H1 (cell line): ENCODE data around the gene LBHD1. TPM values are rescaled to one million over a fixed set of nuclear protein-coding genes. Genes with fewer than 3 reads are reported as not detected.

Experiments used
- CTCF ChIA-PET: fragments of 300-600 bp; sonication (Branson Sonifier 250); formaldehyde crosslinking; loops from one replicate; lab custom pipeline; 2021; ENCODE audit not compliant: partially characterized antibody; lab: Charles Lee
- POLR2A ChIA-PET: fragments of 300-600 bp; sonication (Branson Sonifier 250); formaldehyde crosslinking; loops from one replicate; lab custom pipeline; 2021; ENCODE audit warnings: inconsistent platforms; ENCODE audit not compliant: partially characterized antibody; lab: Charles Lee
- DNase-seq, 2 experiments: peaks; one replicate each; pipeline versions ENCODE4 v3.0.0 to v3.0.0-alpha.2; 2010 to 2022; ENCODE audit warnings: low spot score in 2 of 2, low read depth in 1 of 2, mixed read lengths in 1 of 2
- FAIRE-seq: peaks from 2 replicates; lab custom pipeline; 2011; peaks lifted over from hg19 to GRCh38; lab: Jason Lieb, UNC
- H2AFZ ChIP-seq: 2 replicates; pipeline ENCODE4 v1.8.1; 2012; ENCODE audit warnings: low read length, inconsistent platforms
- H2AK5ac ChIP-seq: 2 replicates; pipeline ENCODE4 v1.6.1; 2013; ENCODE audit warnings: low read depth, low read length
- H2BK120ac ChIP-seq: replicated peaks from 2 replicates; pipeline ENCODE3; 2013; ENCODE audit warnings: low read depth, low read length, inconsistent platforms
- H2BK12ac ChIP-seq: 2 replicates; pipeline ENCODE4 v1.6.1; 2013; ENCODE audit warnings: low read depth, low read length
- H2BK15ac ChIP-seq: 2 replicates; pipeline ENCODE4 v1.6.1; 2013; ENCODE audit warnings: low read length
- H2BK20ac ChIP-seq: 2 replicates; pipeline ENCODE4 v1.6.1; 2013; ENCODE audit warnings: low read length
- H2BK5ac ChIP-seq: 2 replicates; pipeline ENCODE4 v1.6.1; 2013; ENCODE audit warnings: low read depth, low read length
- H3K14ac ChIP-seq: 2 replicates; pipeline ENCODE4 v1.6.1; 2013; ENCODE audit warnings: inconsistent platforms; ENCODE audit not compliant: insufficient read length
- H3K18ac ChIP-seq: 2 replicates; pipeline ENCODE4 v1.6.1; 2013; ENCODE audit warnings: low read length; ENCODE audit errors: extremely low read depth
- H3K23ac ChIP-seq: 2 replicates; pipeline ENCODE4 v1.6.1; 2013; ENCODE audit warnings: inconsistent platforms; ENCODE audit not compliant: insufficient read length
- H3K23me2 ChIP-seq: 2 replicates; pipeline ENCODE4 v1.6.1; 2013; ENCODE audit warnings: low read depth, low read length
- H3K27ac ChIP-seq: 2 replicates; pipeline ENCODE4 v1.6.1; 2011; ENCODE audit warnings: low read depth, low read length, inconsistent platforms
- H3K27me3 ChIP-seq, 4 experiments: replicated peaks in 1 of 4; 1 replicate in 1 of 4; 2 replicates in 3 of 4; pipeline versions ENCODE4 v1.6.1 to v1.8.1; 2011 to 2013; ENCODE audit warnings: low read length in 3 of 4, mild to moderate bottlenecking in 3 of 4, inconsistent platforms in 2 of 4, mixed read lengths in 2 of 4, moderate library complexity in 1 of 4; ENCODE audit not compliant: control insufficient read depth in 3 of 4, insufficient read depth in 3 of 4; ENCODE audit errors: extremely low read depth in 1 of 4
- H3K36me3 ChIP-seq, 4 experiments: 2 replicates each; pipeline versions ENCODE4 v1.6.1 to v1.8.1; 2011 to 2013; ENCODE audit warnings: mild to moderate bottlenecking in 4 of 4, low read length in 3 of 4, moderate library complexity in 2 of 4, control low read depth in 1 of 4, inconsistent platforms in 1 of 4; ENCODE audit not compliant: insufficient read depth in 4 of 4, control insufficient read depth in 2 of 4
- H3K4ac ChIP-seq: replicated peaks from 2 replicates; pipeline ENCODE3; 2013; ENCODE audit warnings: low read length, low read depth, mixed read lengths, inconsistent platforms; ENCODE audit not compliant: insufficient read length
- H3K4me1 ChIP-seq, 4 experiments: replicated peaks in 1 of 4; 1 replicate in 1 of 4; 2 replicates in 3 of 4; pipeline versions ENCODE4 v1.6.1 to v1.8.1; 2011 to 2013; ENCODE audit warnings: low read length in 3 of 4, inconsistent platforms in 2 of 4, mixed read lengths in 1 of 4; ENCODE audit not compliant: insufficient read depth in 4 of 4, control insufficient read depth in 3 of 4
- H3K4me2 ChIP-seq, 2 experiments: 2 replicates each; pipeline versions ENCODE4 v1.6.1 to v1.8.1; 2011 to 2013; ENCODE audit warnings: low read depth in 2 of 2, low read length in 2 of 2, control low read depth in 1 of 2, inconsistent platforms in 1 of 2, mild to moderate bottlenecking in 1 of 2; ENCODE audit not compliant: insufficient read depth in 1 of 2
- H3K4me3 ChIP-seq, 4 experiments: fragments of 200-600, 300-600 bp in 1 of 4; sonication (generic), shearing (Covaris generic), sonication (Bioruptor Twin) in 1 of 4; 2 replicates each; pipeline versions ENCODE4 v1.5.1 to v1.8.1; 2011 to 2016; ENCODE audit warnings: low read length in 4 of 4, low read depth in 3 of 4, control low read depth in 2 of 4, inconsistent platforms in 2 of 4, mild to moderate bottlenecking in 2 of 4, mixed read lengths in 1 of 4, moderate library complexity in 1 of 4; ENCODE audit not compliant: insufficient read depth in 2 of 4; ENCODE audit errors: extremely low read depth in 1 of 4
- H3K56ac ChIP-seq: replicated peaks from 2 replicates; pipeline ENCODE3; 2013; ENCODE audit warnings: low read depth, mild to moderate bottlenecking, mixed read lengths, low read length, inconsistent platforms; ENCODE audit not compliant: insufficient read length
- H3K79me1 ChIP-seq: 2 replicates; pipeline ENCODE4 v1.6.1; 2013; ENCODE audit warnings: low read depth, low read length, control low read depth
- H3K79me2 ChIP-seq, 2 experiments: 2 replicates each; pipeline versions ENCODE4 v1.6.1 to v1.8.1; 2012 to 2013; ENCODE audit warnings: low read length in 2 of 2, mild to moderate bottlenecking in 2 of 2, inconsistent platforms in 1 of 2; ENCODE audit not compliant: insufficient read depth in 2 of 2, control insufficient read depth in 1 of 2
- H3K9ac ChIP-seq, 4 experiments: replicated peaks in 1 of 4; 1 replicate in 1 of 4; 2 replicates in 3 of 4; pipeline versions ENCODE4 v1.6.1 to v1.8.1; 2011 to 2013; ENCODE audit warnings: low read depth in 3 of 4, low read length in 3 of 4, control low read depth in 2 of 4, mild to moderate bottlenecking in 2 of 4, moderate library complexity in 2 of 4, inconsistent platforms in 1 of 4; ENCODE audit errors: extremely low read depth in 1 of 4
- H3K9me3 ChIP-seq, 2 experiments: 2 replicates each; pipeline versions ENCODE4 v1.6.1 to v1.8.1; 2012 to 2013; ENCODE audit warnings: mild to moderate bottlenecking in 2 of 2, moderate library complexity in 2 of 2, control low read depth in 1 of 2, inconsistent platforms in 1 of 2, low read depth in 1 of 2, low read length in 1 of 2, mixed read lengths in 1 of 2; ENCODE audit not compliant: insufficient read depth in 2 of 2
- H4K20me1 ChIP-seq, 2 experiments: replicated peaks in 1 of 2; 2 replicates each; pipeline versions ENCODE3 to v1.8.1; 2011 to 2013; ENCODE audit warnings: inconsistent platforms in 2 of 2, low read length in 2 of 2, mild to moderate bottlenecking in 1 of 2; ENCODE audit not compliant: insufficient read depth in 2 of 2, control insufficient read depth in 1 of 2
- H4K5ac ChIP-seq: 2 replicates; pipeline ENCODE4 v1.6.1; 2013; ENCODE audit warnings: low read length, low read depth, mixed read lengths, inconsistent platforms; ENCODE audit not compliant: insufficient read length
- H4K8ac ChIP-seq: 2 replicates; pipeline ENCODE4 v1.8.0; 2013; ENCODE audit warnings: mild to moderate bottlenecking, moderate library complexity, low read length, inconsistent platforms; ENCODE audit not compliant: insufficient read depth; ENCODE audit errors: extremely low read depth
- H4K91ac ChIP-seq: replicated peaks from 2 replicates; pipeline ENCODE3; 2013; ENCODE audit warnings: low read length, mixed read lengths, inconsistent platforms; ENCODE audit not compliant: insufficient read length
- CBX5 ChIP-seq: fragments of 300-800, 300-1000 bp; sonication (generic); IDR thresholded peaks from 2 replicates; pipeline ENCODE4 v1.7.1; 2016; ENCODE audit warnings: antibody characterized with exemption, low read length, low read depth
- CEBPB ChIP-seq: IDR thresholded peaks from 2 replicates; pipeline ENCODE4 v1.6.1; 2012; ENCODE audit warnings: low read depth, low read length
- JUND ChIP-seq: IDR thresholded peaks from 2 replicates; pipeline ENCODE4 v1.6.1; 2011; ENCODE audit warnings: mild to moderate bottlenecking, improper control_type of control experiment, low read length
- RAD21 ChIP-seq, 2 experiments: IDR thresholded peaks in 1 of 2; conservative IDR thresholded peaks in 1 of 2; 2 replicates each; pipeline ENCODE4 v1.6.1; 2011; ENCODE audit warnings: low read depth in 2 of 2, low read length in 2 of 2, improper control_type of control experiment in 1 of 2, inconsistent platforms in 1 of 2, mild to moderate bottlenecking in 1 of 2, moderate library complexity in 1 of 2
- RBBP5 ChIP-seq: IDR thresholded peaks from 2 replicates; pipeline ENCODE4 v1.7.1; 2012; ENCODE audit warnings: low read depth, mild to moderate bottlenecking, inconsistent platforms, low read length, moderate library complexity, borderline replicate concordance
- WGBS, 2 experiments: shearing (Covaris generic) in 1 of 2; methylation state at CpG; one replicate each; pipeline versions ENCODE4 v1.1.6 to v1.1.7; 2013 to 2015; ENCODE audit warnings: low lambda C conversion rate in 2 of 2, mixed read lengths in 2 of 2, inconsistent platforms in 1 of 2, low coverage in 1 of 2, missing lambda C conversion rate in 1 of 2; ENCODE audit not compliant: insufficient replicate concordance in 2 of 2, insufficient coverage in 1 of 2, insufficient read length in 1 of 2; ENCODE audit errors: extremely low coverage in 1 of 2, missing lambda C conversion rate in 1 of 2; 5-methylcytosine and 5-hydroxymethylcytosine counted together
- polyA plus RNA-seq, 7 experiments: library from polyadenylated mRNA; depleted of rRNA in 3 of 7; stranded (reverse) in 5 of 7; unstranded in 2 of 7; fragments of >200 nt in 5 of 7; fragments of 200-250 nt in 2 of 7; gene quantifications; 1 replicate in 5 of 7; 2 replicates in 1 of 7; 4 replicates in 1 of 7; pipeline versions ENCODE4 v1.2.1 to v1.2.3, GENCODE V29; 2011 to 2013; ENCODE audit warnings: missing spikeins in 2 of 7, mixed read lengths in 2 of 7
- total RNA-seq: library from RNA; stranded (reverse); fragmentation: NEBNext Ultra II Directional; extraction: Animal tissue kit (Norgen Biotek cat#: 25700); gene quantifications from 2 replicates; pipeline ENCODE4 v1.2.1, GENCODE V29; 2021

Gene LBHD1
- total and polyA plus RNA-seq, 2 of the 8 experiments (the other 6 are each of a cell fraction or from before 2014, with no cell fraction given), result 2.3 to 5.2 TPM

DNA sequence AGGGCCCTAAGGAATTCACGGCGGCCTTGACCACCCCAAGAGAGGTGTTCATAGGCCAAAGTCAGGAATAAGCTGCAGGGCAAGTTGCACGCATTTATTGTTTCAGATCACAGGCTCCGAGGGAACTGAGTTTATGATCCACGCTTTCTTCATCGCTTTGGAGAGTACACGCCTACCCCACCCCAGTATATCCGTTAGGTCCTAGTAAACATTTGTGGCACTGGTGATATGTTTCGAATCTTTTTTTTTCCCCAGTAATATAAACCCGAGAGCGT, 26.5 kb downstream of the LBHD1 start:
- H3K4me1 ChIP-seq, result no peaks in the 10 kb centered on the region; a peak in 2 of 7 replicates
- peak overlapping the region; percentile 78 to 81 for H3K4me2 ChIP-seq
- H2BK5ac ChIP-seq, result peak overlapping the region; percentile 79
- peak overlapping the region; percentile 53 for H4K5ac ChIP-seq
- POLR2A ChIA-PET, result interaction anchor here (0.5 to 50.4 kb wide), 15 partner anchors 8 to 196 kb away, joined by 3 to 2041 read pairs (median 6); partner anchors contain the start of genes B3GAT3, BSCL2, C11orf98 and CSKMT
- no peak overlapping the region for H2AFZ ChIP-seq
- H3K9me3 ChIP-seq, result no peaks in the 10 kb centered on the region
- TF ChIP-seq CEBPB (no peak), JUND (no peak), RAD21 (IDR thresholded peaks at IDR 0.05 in 1 of 2, conservative IDR thresholded peaks at IDR 0.05 in 1 of 2; ENCODE audit: low read depth in 2 of 2, low read length in 2 of 2) (no peak), CBX5 (no peak), RBBP5 (no peak)
- TF ChIP-seq, all 59 proteins: peak for 0
- Histone ChIP-seq H3K27me3 (no peaks in the 10 kb centered on the region), H3K79me2 (peaks cover 7 to 44% of the 10 kb centered on the region in 2 experiments), H3K23me2 (peaks cover 5% of the 10 kb centered on the region; the same call in 1 of the 2 replicates), H2BK120ac (no peak overlapping the region), H3K9ac (peak overlapping the region; percentile 76 to 97 (median 94)), H2BK15ac (no peak overlapping the region), H4K20me1 (peaks cover 3 to 18% of the 10 kb centered on the region in 2 experiments), H3K56ac (no peak overlapping the region), H3K4me3 (peak overlapping the region; percentile 71 to 99 (median 90)), H3K79me1 (peaks cover 10% of the 10 kb centered on the region), H2BK12ac (0 out of 2 replicates have a peak overlapping the region, but pooled peaks have one; percentile 2), H2BK20ac (no peak overlapping the region), H4K8ac (peak overlapping the region; percentile 98; the same call in 1 of the 2 replicates), H3K36me3 (peaks cover 0 to 28% (median 7%) of the 10 kb centered on the region in 4 experiments; a peak in 6 of 8 replicates), H3K4ac (peak overlapping the region; percentile 92), H3K23ac (no peak overlapping the region), H3K27ac (peak overlapping the region; percentile 90; the same call in 1 of the 2 replicates), H3K18ac (no peak overlapping the region; the same call in 1 of the 2 replicates), H2AK5ac (no peak overlapping the region), H3K14ac (no peak overlapping the region), H4K91ac (peak overlapping the region; percentile 89)
- 39% methylated on average over 11 of the region's 11 CpGs; no CpG with 5 or more reads in 1 of the 2 experiments for WGBS, 2 experiments
- DNase-seq (no peak), FAIRE-seq (no peak)
- CTCF ChIA-PET, result interaction anchor here (0.6 to 1.4 kb wide), 7 partner anchors 9 to 1289 kb away, joined by 3 to 12 read pairs (median 3); partner anchors contain the start of genes C11orf98 and CSKMT
